Type B pancreatic cell (in vitro differentiated cells): ENCODE results near the gene ZNF791. TPM values are rescaled to one million over a fixed set of nuclear protein-coding genes. Genes with fewer than 3 reads are reported as not detected.

Source experiments
- DNase-seq: peaks from one replicate; pipeline ENCODE4 v3.0.0; 2021; ENCODE audit warnings: mixed read lengths; ENCODE audit not compliant: unreplicated experiment; ENCODE audit errors: extremely low spot score
- H3K27ac Mint-ChIP-seq: 2 replicates; pipeline ENCODE4 v1.8.0; 2021; ENCODE audit warnings: mild to moderate bottlenecking, mixed read lengths
- H3K27me3 Mint-ChIP-seq: 2 replicates; pipeline ENCODE4 v1.8.0; 2021; ENCODE audit warnings: mixed read lengths
- H3K36me3 Mint-ChIP-seq: 2 replicates; pipeline ENCODE4 v1.8.0; 2021; ENCODE audit warnings: mixed read lengths
- H3K4me1 Mint-ChIP-seq: one replicate; pipeline ENCODE4 v1.8.0; 2021; ENCODE audit warnings: mixed read lengths; ENCODE audit not compliant: unreplicated experiment
- H3K4me3 Mint-ChIP-seq: 2 replicates; pipeline ENCODE4 v1.8.0; 2021; ENCODE audit warnings: mild to moderate bottlenecking, mixed read lengths
- H3K9me3 Mint-ChIP-seq: 2 replicates; pipeline ENCODE4 v1.8.0; 2021; ENCODE audit warnings: mixed read lengths
- total RNA-seq: library from RNA; stranded (reverse); gene quantifications from 2 replicates; pipeline ENCODE4 v1.2.1, GENCODE V29; 2021; ENCODE audit warnings: low replicate concordance
- TF ChIP-seq, protein P1 (sequence below): fragments of 200-600 bp; sonication (generic); conservative IDR thresholded peaks from 2 replicates; pipeline ENCODE4 v1.5.0; 2021; ENCODE audit warnings: antibody characterized with exemption, mild to moderate bottlenecking

The ZNF791 gene
- total RNA-seq, 1 donor from 2014 or later = 21.1 TPM

DNA sequence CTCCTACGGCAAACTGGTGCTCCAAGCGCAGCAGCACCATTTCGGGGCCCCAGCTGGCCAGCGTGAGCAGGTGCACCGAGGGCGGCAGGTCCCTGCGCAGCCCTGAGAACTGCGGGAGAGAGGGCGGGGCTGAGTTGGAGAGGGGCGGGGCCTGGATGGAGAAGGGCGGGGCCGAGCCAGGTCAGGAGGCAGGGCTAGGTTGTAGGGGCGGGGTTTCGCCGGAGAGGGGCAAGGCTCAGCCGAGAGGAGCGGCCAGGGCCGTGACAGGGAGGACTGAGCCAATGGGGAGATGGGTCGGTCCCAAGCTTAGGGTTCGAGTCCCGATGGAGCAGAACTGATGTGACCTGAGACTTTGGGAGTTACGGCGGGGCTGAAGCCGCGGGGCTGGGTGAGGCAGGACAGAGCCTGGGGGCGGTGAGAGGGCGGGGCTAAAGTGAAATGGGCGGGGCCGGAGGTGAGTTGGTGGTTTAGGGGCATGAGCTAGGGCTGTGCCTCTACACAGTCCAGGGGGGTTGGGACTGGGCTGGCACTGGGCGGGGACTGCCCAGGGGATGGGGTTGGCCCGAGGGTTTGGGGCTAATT lies 36.9 kb downstream of the ZNF791 start:
- peaks cover 3% of the 10 kb centered on the region for H3K36me3 Mint-ChIP-seq
- TF ChIP-seq, protein P1, sequence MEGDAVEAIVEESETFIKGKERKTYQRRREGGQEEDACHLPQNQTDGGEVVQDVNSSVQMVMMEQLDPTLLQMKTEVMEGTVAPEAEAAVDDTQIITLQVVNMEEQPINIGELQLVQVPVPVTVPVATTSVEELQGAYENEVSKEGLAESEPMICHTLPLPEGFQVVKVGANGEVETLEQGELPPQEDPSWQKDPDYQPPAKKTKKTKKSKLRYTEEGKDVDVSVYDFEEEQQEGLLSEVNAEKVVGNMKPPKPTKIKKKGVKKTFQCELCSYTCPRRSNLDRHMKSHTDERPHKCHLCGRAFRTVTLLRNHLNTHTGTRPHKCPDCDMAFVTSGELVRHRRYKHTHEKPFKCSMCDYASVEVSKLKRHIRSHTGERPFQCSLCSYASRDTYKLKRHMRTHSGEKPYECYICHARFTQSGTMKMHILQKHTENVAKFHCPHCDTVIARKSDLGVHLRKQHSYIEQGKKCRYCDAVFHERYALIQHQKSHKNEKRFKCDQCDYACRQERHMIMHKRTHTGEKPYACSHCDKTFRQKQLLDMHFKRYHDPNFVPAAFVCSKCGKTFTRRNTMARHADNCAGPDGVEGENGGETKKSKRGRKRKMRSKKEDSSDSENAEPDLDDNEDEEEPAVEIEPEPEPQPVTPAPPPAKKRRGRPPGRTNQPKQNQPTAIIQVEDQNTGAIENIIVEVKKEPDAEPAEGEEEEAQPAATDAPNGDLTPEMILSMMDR = no peak
- H3K9me3 Mint-ChIP-seq = no peaks in the 10 kb centered on the region
- DNase-seq = no peak
- H3K27ac Mint-ChIP-seq = no peak overlapping the region
- H3K4me3 Mint-ChIP-seq = no peak overlapping the region
- H3K4me1 Mint-ChIP-seq = no peaks in the 10 kb centered on the region
- H3K27me3 Mint-ChIP-seq = no peaks in the 10 kb centered on the region

DNA sequence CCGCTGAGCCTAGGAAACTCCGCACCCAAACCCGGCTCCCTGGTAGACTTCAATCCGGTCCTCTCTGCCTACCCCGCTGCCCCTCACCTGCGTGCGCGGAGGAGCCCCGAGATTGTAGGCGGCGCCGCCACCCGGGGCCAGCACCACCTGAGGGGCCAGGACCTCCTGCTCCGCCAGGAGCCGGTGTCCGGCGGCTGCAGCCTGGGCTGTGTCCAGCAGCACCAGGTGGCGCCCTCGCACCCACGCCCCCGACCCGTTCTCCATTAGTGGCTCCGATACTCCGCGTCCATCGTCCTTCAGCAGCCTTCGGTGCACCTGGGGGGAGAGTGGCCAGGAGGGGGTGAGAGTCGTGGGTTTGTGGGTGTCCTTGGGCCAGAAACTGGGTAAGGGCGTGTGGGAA lies 37.4 kb downstream of the ZNF791 start:
- H3K4me3 Mint-ChIP-seq = no peak overlapping the region
- TF ChIP-seq, protein P1 = no peak
- H3K9me3 Mint-ChIP-seq = no peaks in the 10 kb centered on the region
- no peaks in the 10 kb centered on the region for H3K4me1 Mint-ChIP-seq
- no peak overlapping the region for H3K27ac Mint-ChIP-seq
- peaks cover 3% of the 10 kb centered on the region for H3K36me3 Mint-ChIP-seq
- DNase-seq = no peak
- H3K27me3 Mint-ChIP-seq = no peaks in the 10 kb centered on the region

DNA sequence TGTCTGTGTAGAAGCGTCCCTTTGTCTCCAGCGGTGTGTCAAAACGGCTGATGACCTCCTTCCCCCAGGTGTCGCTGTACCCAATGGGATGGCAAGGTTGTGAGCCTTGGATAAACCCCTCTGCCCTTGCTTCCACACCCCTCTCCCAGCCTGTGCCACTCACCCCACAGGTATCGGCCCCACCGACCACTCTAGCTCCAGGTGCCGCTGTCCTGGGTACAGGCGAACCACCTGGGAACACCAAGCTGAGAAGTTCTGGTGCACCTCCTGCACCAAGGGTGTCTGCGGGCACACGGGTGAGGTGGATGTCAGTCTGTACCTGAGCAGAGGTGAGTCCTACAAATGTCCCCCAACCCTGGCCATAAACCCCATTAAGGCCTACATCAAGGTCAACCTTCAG lies 39.2 kb downstream of the ZNF791 start:
- TF ChIP-seq, protein P1 = no peak
- H3K27me3 Mint-ChIP-seq = no peaks in the 10 kb centered on the region

DNA sequence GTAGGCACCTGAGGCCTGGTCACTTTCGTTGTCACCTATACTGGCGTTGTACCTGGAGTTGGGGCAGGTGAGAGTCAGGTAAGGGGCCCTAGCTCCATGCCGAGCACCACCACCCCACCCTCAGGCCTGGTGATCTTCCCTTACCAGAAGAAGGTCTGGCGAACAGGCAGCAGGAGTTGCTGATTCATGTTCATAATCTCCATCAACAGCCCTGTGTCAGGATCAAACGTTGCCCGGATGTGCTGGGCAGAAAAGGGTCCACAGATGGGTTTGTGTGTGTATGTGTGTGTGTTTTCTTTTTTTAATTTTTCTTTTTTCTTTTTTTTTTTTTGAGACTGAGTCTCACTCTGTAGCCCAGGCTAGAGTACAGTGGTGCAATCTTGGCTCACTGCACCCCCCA lies 41.5 kb downstream of the ZNF791 start:
- DNase-seq = no peak
- Mint-ChIP-seq H3K4me1 (no peaks in the 10 kb centered on the region), H3K9me3 (no peaks in the 10 kb centered on the region), H3K27me3 (no peaks in the 10 kb centered on the region), H3K4me3 (no peak overlapping the region), H3K27ac (no peak overlapping the region), H3K36me3 (peaks cover 16% of the 10 kb centered on the region)
- TF ChIP-seq, protein P1 = no peak

More for the DNA sequence above, 39.2 kb downstream of the ZNF791 start:
- Mint-ChIP-seq H3K27ac (no peak overlapping the region), H3K4me3 (no peak overlapping the region), H3K36me3 (peaks cover 4% of the 10 kb centered on the region), H3K4me1 (no peaks in the 10 kb centered on the region), H3K9me3 (no peaks in the 10 kb centered on the region)
- DNase-seq = no peak

DNA sequence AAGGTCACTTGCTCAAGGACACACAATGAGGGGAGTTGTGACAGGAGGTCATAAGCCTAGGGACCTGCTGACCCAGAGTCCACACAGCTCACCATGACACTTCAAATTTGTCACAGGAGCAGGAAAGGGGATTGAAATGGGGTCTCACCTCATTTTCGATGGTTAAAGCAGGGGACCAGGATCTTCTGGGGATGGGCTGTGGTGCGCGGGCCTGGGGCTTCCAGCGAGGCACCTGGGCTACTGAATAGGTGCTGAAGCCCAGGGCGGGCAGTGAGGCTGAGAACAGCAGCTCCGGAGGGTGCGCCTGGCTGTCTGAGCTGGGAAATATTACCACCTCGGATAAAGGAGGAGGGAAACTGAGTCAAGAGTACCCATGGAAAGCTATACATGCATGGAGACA lies 44.8 kb downstream of the ZNF791 start:
- TF ChIP-seq, protein P1 = no peak
- H3K27me3 Mint-ChIP-seq = no peaks in the 10 kb centered on the region
- DNase-seq = no peak
- no peaks in the 10 kb centered on the region for H3K4me1 Mint-ChIP-seq
- H3K9me3 Mint-ChIP-seq = no peaks in the 10 kb centered on the region
- H3K36me3 Mint-ChIP-seq = peaks cover 19% of the 10 kb centered on the region
- H3K27ac Mint-ChIP-seq = no peak overlapping the region
- H3K4me3 Mint-ChIP-seq = no peak overlapping the region
